SK-N-SH (cell line): Measurements from ENCODE around the gene ZNF550.

Source experiments
- CTCF ChIP-seq: fragments of 200-600 bp; sonication (generic); IDR thresholded peaks from 2 replicates; pipeline ENCODE4 v1.6.1; 2017; ENCODE audit warnings: antibody characterized with exemption, mild to moderate bottlenecking, moderate library complexity
- FOXJ3 ChIP-seq: sonication (generic); formaldehyde crosslinking; IDR thresholded peaks from 2 replicates; pipeline ENCODE4 v1.5.1; 2020; ENCODE audit warnings: mild to moderate bottlenecking, missing genetic modification reagents

DNA sequence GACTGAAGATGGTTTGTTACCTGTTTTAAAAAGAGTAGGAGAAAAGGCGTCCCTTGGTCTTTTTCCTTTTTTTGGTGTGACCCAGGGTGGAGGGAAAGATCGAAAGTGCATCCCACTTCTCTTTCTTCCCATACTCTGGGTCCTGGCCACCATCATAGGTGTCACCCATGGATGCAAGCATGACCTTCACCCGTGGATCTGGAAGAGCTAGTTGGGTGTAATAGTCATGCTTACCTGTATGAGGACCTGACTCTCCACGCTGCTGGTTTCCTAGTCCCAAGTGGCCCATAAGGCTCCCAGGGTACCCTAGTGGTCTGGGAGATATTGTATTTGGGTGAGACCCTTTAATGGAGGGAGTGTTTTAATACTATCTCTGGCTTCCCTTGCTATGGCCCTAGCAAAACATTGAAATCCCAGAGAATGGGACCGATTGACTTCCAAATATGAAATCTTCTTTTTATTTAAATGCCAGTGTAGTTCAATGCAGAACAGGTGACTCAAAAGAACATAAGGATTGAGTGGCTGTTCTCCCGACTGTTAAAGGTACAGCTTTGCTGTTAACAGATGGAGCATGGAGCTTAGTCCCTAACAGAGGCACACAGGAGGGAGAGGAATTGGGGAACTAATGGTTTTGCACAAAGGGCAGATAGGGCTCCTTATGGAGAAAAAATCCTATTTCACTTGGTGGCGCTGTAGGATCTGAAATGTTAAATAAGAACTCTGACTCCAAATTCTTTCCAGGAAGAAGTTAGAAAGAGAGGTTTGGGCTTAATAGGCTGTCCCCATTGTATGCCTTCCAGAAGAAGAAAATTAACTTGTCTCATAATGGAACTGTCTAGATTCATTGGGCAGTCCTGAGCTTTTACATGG, 7.0 kb upstream of the ZNF550 start:
- no peak for TF ChIP-seq FOXJ3
- no peak for TF ChIP-seq CTCF
